K562 (cell line): Measurements from ENCODE around the gene EDRF1. TPM values are rescaled to one million over a fixed set of nuclear protein-coding genes. Genes with fewer than 3 reads are reported as not detected.

Experiments used
- ATAC-seq: fragments of 200-7000 bp; cut with Tn5 transposase; 3 replicates; pipeline ENCODE4 v1.9.1; 2020; ENCODE audit warnings: moderate library complexity
- BruUV-seq: library from RNA; stranded (reverse); fragments of 400-500 nt; replicated peaks from 2 replicates; lab custom pipeline; 2021; lab: Mats Ljungman, UMichigan
- CTCF ChIA-PET: fragments of 300-600 bp; formaldehyde crosslinking; extraction: SDS; loops from one replicate; lab custom pipeline; 2021; ENCODE audit warnings: low intra/inter-chr PET ratio; lab: Yijun Ruan, JAX
- POLR2A ChIA-PET: fragments of 300-600, 350-650 bp; sonication (Branson Sonifier 250); formaldehyde crosslinking; extraction: SDS; loops from one replicate; lab custom pipeline; 2021; ENCODE audit warnings: antibody characterized with exemption, inconsistent platforms; lab: Yijun Ruan, JAX
- DNase-seq, 4 experiments: peaks; one replicate each; pipeline versions ENCODE4 v3.0.0 to v3.0.0-alpha.2; 2011 to 2018; ENCODE audit warnings: low spot score in 3 of 4, mixed read lengths in 3 of 4; ENCODE audit errors: extremely low read depth in 1 of 4
- FAIRE-seq: peaks from 2 replicates; lab custom pipeline; 2011; peaks lifted over from hg19 to GRCh38; lab: Jason Lieb, UNC
- H2AFZ ChIP-seq: 2 replicates; pipeline ENCODE4 v1.6.0; 2011; ENCODE audit warnings: low read depth, low read length, control low read depth, inconsistent platforms
- H3K27ac ChIP-seq: fragments of 200-600 bp; 3 replicates; pipeline ENCODE4 v1.8.0; 2011; ENCODE audit warnings: low read depth, mild to moderate bottlenecking, control low read depth, inconsistent platforms, low read length, moderate library complexity, mixed read lengths; ENCODE audit errors: extremely low read depth
- H3K27me3 ChIP-seq, 2 experiments: fragments of 300-600 bp in 1 of 2; 2 replicates in 1 of 2; 3 replicates in 1 of 2; pipeline versions ENCODE4 v1.6.0 to v1.8.0; 2011; ENCODE audit warnings: inconsistent platforms in 2 of 2, low read length in 2 of 2, mild to moderate bottlenecking in 1 of 2, mixed read lengths in 1 of 2, moderate library complexity in 1 of 2; ENCODE audit not compliant: control insufficient read depth in 2 of 2, insufficient read depth in 2 of 2
- H3K36me3 ChIP-seq: fragments of 300-600 bp; 3 replicates; pipeline ENCODE4 v1.8.0; 2011; ENCODE audit warnings: mild to moderate bottlenecking, low read length, inconsistent platforms; ENCODE audit not compliant: control insufficient read depth, insufficient read depth
- H3K4me1 ChIP-seq, 2 experiments: fragments of 200-600 bp in 1 of 2; replicated peaks in 1 of 2; 2 replicates in 1 of 2; 3 replicates in 1 of 2; pipeline versions ENCODE4 v1.5.1 to v1.8.0; 2011; ENCODE audit warnings: inconsistent platforms in 2 of 2, low read length in 2 of 2, mild to moderate bottlenecking in 1 of 2, mixed read lengths in 1 of 2, moderate library complexity in 1 of 2; ENCODE audit not compliant: control insufficient read depth in 2 of 2, insufficient read depth in 2 of 2
- H3K4me2 ChIP-seq: 2 replicates; pipeline ENCODE4 v1.6.1; 2011; ENCODE audit warnings: low read length, control low read depth, inconsistent platforms, mixed read lengths; ENCODE audit not compliant: insufficient read depth
- H3K4me3 ChIP-seq: fragments of 200-600 bp; sonication (generic), shearing (Covaris generic); 2 replicates; pipeline ENCODE4 v1.5.1; 2016; ENCODE audit warnings: control low read depth, inconsistent platforms
- H3K79me2 ChIP-seq: fragments of 200-600 bp; 3 replicates; pipeline ENCODE4 v1.8.0; 2011; ENCODE audit warnings: low read length, inconsistent platforms; ENCODE audit not compliant: control insufficient read depth, insufficient read depth
- H3K9ac ChIP-seq, 2 experiments: 2 replicates each; pipeline versions ENCODE4 v1.6.0 to v1.6.1; 2011; ENCODE audit warnings: low read depth in 2 of 2, low read length in 2 of 2, control low read depth in 1 of 2, inconsistent platforms in 1 of 2, mild to moderate bottlenecking in 1 of 2, mixed read lengths in 1 of 2; ENCODE audit not compliant: insufficient read depth in 1 of 2
- H3K9me1 ChIP-seq: one replicate; pipeline ENCODE4 v1.6.0; 2011; ENCODE audit warnings: inconsistent platforms, mild to moderate bottlenecking, low read length, moderate library complexity; ENCODE audit not compliant: control insufficient read depth, insufficient read depth
- H3K9me3 ChIP-seq: replicated peaks from 2 replicates; pipeline ENCODE4 v1.5.1; 2011; ENCODE audit warnings: low read depth, low read length, inconsistent platforms; ENCODE audit not compliant: control insufficient read depth, insufficient read depth
- H4K20me1 ChIP-seq: replicated peaks from 2 replicates; pipeline ENCODE4 v1.6.1; 2011; ENCODE audit warnings: low read length, inconsistent platforms, mixed read lengths; ENCODE audit not compliant: control insufficient read depth, insufficient read depth
- CTCF ChIP-seq, 3 experiments: IDR thresholded peaks in 2 of 3; conservative IDR thresholded peaks in 1 of 3; 2 replicates each; pipeline ENCODE4 v1.5.1; 2011 to 2012; ENCODE audit warnings: low read length in 3 of 3, mild to moderate bottlenecking in 3 of 3, control low read depth in 2 of 3, improper control_type of control experiment in 1 of 3, inconsistent platforms in 1 of 3, low read depth in 1 of 3, mixed read lengths in 1 of 3, moderate library complexity in 1 of 3; ENCODE audit not compliant: insufficient read depth in 2 of 3
- EP300 ChIP-seq: IDR thresholded peaks from 2 replicates; pipeline ENCODE4 v1.6.1; 2012; ENCODE audit warnings: low read length, improper control_type of control experiment
- FOXP4 ChIP-seq: sonication (generic); formaldehyde crosslinking; IDR thresholded peaks from 2 replicates; pipeline ENCODE4 v1.8.0; 2022; ENCODE audit warnings: mild to moderate bottlenecking, missing genetic modification reagents, borderline replicate concordance
- PHF20 ChIP-seq: fragments of 450-650 bp; IDR thresholded peaks from 2 replicates; pipeline ENCODE4 v1.6.1; 2018; ENCODE audit not compliant: partially characterized antibody
- RAD21 ChIP-seq, 2 experiments: fragments of 250-450 bp in 1 of 2; fragments of 450-650 bp in 1 of 2; sonication (Bioruptor Pico) in 1 of 2; formaldehyde crosslinking in 1 of 2; IDR thresholded peaks in 1 of 2; conservative IDR thresholded peaks in 1 of 2; 2 replicates each; pipeline versions ENCODE4 v1.4.0 to v1.8.0; 2020 to 2022; ENCODE audit warnings: mild to moderate bottlenecking in 2 of 2, moderate library complexity in 1 of 2
- WGBS: fragments of 100-300 bp; shearing (Covaris generic); methylation state at CpG from one replicate; pipeline ENCODE4 v1.1.6; 2016; ENCODE audit warnings: low coverage, mixed read lengths; ENCODE audit not compliant: insufficient coverage; ENCODE audit errors: missing lambda C conversion rate; 5-methylcytosine and 5-hydroxymethylcytosine counted together
- in situ Hi-C: fragments of 300-500 bp; cut with MboI; formaldehyde crosslinking; loops from 4 replicates; pipeline ENCODE4 v1.15.0; 2018; ENCODE audit warnings: inconsistent platforms, mixed read lengths
- intact Hi-C: fragments of 100-400 bp; cut with micrococcal nuclease; formaldehyde crosslinking; loops from 2 replicates; pipeline ENCODE4 v1.14.2; 2022
- polyA plus RNA-seq, 8 experiments: library from polyadenylated mRNA; depleted of rRNA in 4 of 8; stranded (reverse) in 5 of 8; unstranded in 3 of 8; fragments of >200 nt; fragmentation: Nextera tagmentation in 2 of 8; fragmentation: Illumina TruSeq in 1 of 8; extraction: Ambion mirVana in 2 of 8; extraction: Trizol in 1 of 8; gene quantifications; 2 replicates each; pipeline versions ENCODE4 v1.2.1 to v1.2.3, GENCODE V29; 2011 to 2014; ENCODE audit warnings: inconsistent platforms in 1 of 8, missing spikeins in 1 of 8
- total RNA-seq, 7 experiments: library from RNA; depleted of rRNA in 6 of 7; stranded (reverse); fragments of >200 nt in 6 of 7; fragmentation: Illumina TruSeq in 2 of 7; extraction: Trizol in 2 of 7; gene quantifications; 2 replicates each; pipeline versions ENCODE4 v1.2.1 to v1.2.3, GENCODE V29; 2011 to 2021; ENCODE audit warnings: low replicate concordance in 1 of 7

The EDRF1 gene
- total and polyA plus RNA-seq, 9 of the 15 experiments (the other 6 are each of a cell fraction or from before 2014, with no cell fraction given): 7.6 to 26.0 (median 18.6) TPM

- Histone ChIP-seq H3K27ac (no peak overlapping the region), H4K20me1 (no peaks in the 10 kb centered on the region), H2AFZ (no peak overlapping the region), H3K9ac (no peak overlapping the region), H3K4me2 (no peak overlapping the region), H3K79me2 (no peaks in the 10 kb centered on the region), H3K36me3 (peaks cover 76% of the 10 kb centered on the region), H3K4me1 (no peaks in the 10 kb centered on the region), H3K27me3 (no peaks in the 10 kb centered on the region), H3K9me1 (no peaks in the 10 kb centered on the region), H3K4me3 (no peak overlapping the region), H3K9me3 (no peaks in the 10 kb centered on the region)
- ChIA-PET CTCF (no interaction called here), POLR2A (no interaction called here)
- ATAC-seq (no peak), DNase-seq (peak in 1 of 4 experiments; percentile 7), FAIRE-seq (no peak)
- TF ChIP-seq CTCF (IDR thresholded peaks at IDR 0.05 in 2 of 3, conservative IDR thresholded peaks at IDR 0.05 in 1 of 3; ENCODE audit: insufficient read depth in 2 of 3, low read depth in 1 of 3, low read length in 3 of 3): peak in 1 of 3 experiments; percentile 30; a peak in 2 of 6 replicates
- peak in 1 of 2 experiments; percentile 16; a peak in 1 of 4 replicates for TF ChIP-seq RAD21 (CRISPR knock-in tag; conservative IDR thresholded peaks at IDR 0.05 in 1 of 2, IDR thresholded peaks at IDR 0.05 in 1 of 2)
- TF ChIP-seq EP300: no peak
- TF ChIP-seq FOXP4 (CRISPR knock-in tag): no peak
- TF ChIP-seq PHF20: no peak
- no TSS peak for BruUV-seq
- 67% methylated on average over 1 of the region's 2 CpGs for WGBS
- in situ Hi-C loops (no loop called here), intact Hi-C loops (no loop called here)
These were observed 23.0 kb downstream of the EDRF1 start for GRCh38 chr10:125742465-125742864.
